Lung microvascular endothelial cell (primary cell): ENCODE data around the gene SND1. TPM values are rescaled to one million over a fixed set of nuclear protein-coding genes. Genes with fewer than 3 reads are reported as not detected.
"Not testable (repeated sequence)": the region's sequence is repeated elsewhere in the genome, so short reads cannot be mapped to it uniquely, and the experiment has no call there.

Experiments
- DNase-seq, 2 donors: peaks; one replicate each; pipeline versions ENCODE4 v3.0.0 to v3.0.0-alpha.2; 2010; ENCODE audit warnings: low read depth in 2 of 2
- total RNA-seq: library from RNA; depleted of rRNA; stranded (reverse); fragments of >200 nt; gene quantifications from 2 replicates; pipeline ENCODE4 v1.2.1, GENCODE V29; 2014

The SND1 gene
- total RNA-seq, 1 donor from 2014 or later = 105 TPM

GRCh38 chr7:127888411-127888810 is 236.4 kb downstream of the SND1 start:
- DNase-seq = peak in 1 of 2 donors; percentile 39

GRCh38 chr7:127888825-127889224 is 236.8 kb downstream of the SND1 start:
- DNase-seq = no peak

GRCh38 chr7:127889677-127890076 is 237.7 kb downstream of the SND1 start:
- DNase-seq = no peak

- DNase-seq = no peak
Measured at GRCh38 chr7:127890726-127891125, 238.7 kb downstream of the SND1 start.

GRCh38 chr7:127891144-127891543 is 239.2 kb downstream of the SND1 start:
- no peak for DNase-seq

GRCh38 chr7:127891854-127892438 is 240.0 kb downstream of the SND1 start:
- no peak for DNase-seq

GRCh38 chr7:127892488-127893314 is 240.7 kb downstream of the SND1 start:
- DNase-seq = no peak

GRCh38 chr7:127893547-127893946 is 241.6 kb downstream of the SND1 start:
- no peak for DNase-seq

- DNase-seq = no peak
Measured at GRCh38 chr7:127894588-127894987, 242.6 kb downstream of the SND1 start.

- no peak for DNase-seq
Measured at GRCh38 chr7:127895360-127895759, 243.4 kb downstream of the SND1 start.

- no peak for DNase-seq
Measured at GRCh38 chr7:127895814-127896280, 243.9 kb downstream of the SND1 start.

- DNase-seq = no peak
Measured at GRCh38 chr7:127896659-127897058, 244.7 kb downstream of the SND1 start.

- DNase-seq = peak; percentile 26 to 54
Measured at GRCh38 chr7:127897704-127898454, 245.9 kb downstream of the SND1 start.

GRCh38 chr7:127899411-127899810 is 247.4 kb downstream of the SND1 start:
- DNase-seq = no peak

GRCh38 chr7:127900141-127900540 is 248.1 kb downstream of the SND1 start:
- no peak for DNase-seq

- no peak for DNase-seq
Measured at GRCh38 chr7:127900732-127901685, 249.0 kb downstream of the SND1 start.

- DNase-seq = no peak
Measured at GRCh38 chr7:127901895-127902703, 250.1 kb downstream of the SND1 start.

GRCh38 chr7:127902753-127903152 is 250.8 kb downstream of the SND1 start:
- not testable (repeated sequence) for DNase-seq

- DNase-seq = no peak
Measured at GRCh38 chr7:127903892-127904669, 252.1 kb downstream of the SND1 start.

- DNase-seq = no peak
Measured at GRCh38 chr7:127904670-127904985, 252.6 kb downstream of the SND1 start.
